GM12865 (cell line): ENCODE measurements around the gene SLC37A4.
"Not testable (repeated sequence)": the region's sequence is repeated elsewhere in the genome, so short reads cannot be mapped to it uniquely, and the experiment has no call there.

Experiments used
- DNase-seq: peaks from one replicate; pipeline ENCODE4 v3.0.0; 2010; ENCODE audit warnings: low read depth
- H3K4me3 ChIP-seq: 2 replicates; pipeline ENCODE4 v1.5.1; 2011; ENCODE audit warnings: mild to moderate bottlenecking, low read depth, low read length, control low read depth
- CTCF ChIP-seq: IDR thresholded peaks from 2 replicates; pipeline ENCODE4 v1.5.1; 2011; ENCODE audit warnings: low read length, control low read depth, low read depth, inconsistent platforms; ENCODE audit not compliant: insufficient read depth; ENCODE audit errors: missing control alignments

The SLC37A4 gene

DNA sequence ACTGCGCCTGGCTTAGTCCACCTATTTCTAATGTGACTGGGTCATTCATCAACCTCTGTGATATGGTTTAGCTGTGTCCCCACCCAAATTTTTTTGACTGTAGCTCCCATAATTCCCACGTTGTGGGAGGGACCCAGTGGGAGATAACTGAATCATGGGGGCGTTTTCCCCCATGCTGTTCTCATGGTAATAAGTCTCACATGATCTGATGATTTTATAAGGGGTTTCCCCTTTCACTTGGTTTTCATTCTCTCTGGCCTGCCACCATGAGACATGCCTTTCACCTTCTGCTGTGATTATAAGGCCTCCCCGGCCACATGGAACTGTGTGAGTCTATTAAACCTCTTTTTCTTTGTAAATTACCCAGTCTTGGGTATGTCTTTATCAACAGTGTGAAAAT is 24.0 kb downstream of the SLC37A4 start:
- no peak for TF ChIP-seq CTCF
- DNase-seq: no peak

DNA sequence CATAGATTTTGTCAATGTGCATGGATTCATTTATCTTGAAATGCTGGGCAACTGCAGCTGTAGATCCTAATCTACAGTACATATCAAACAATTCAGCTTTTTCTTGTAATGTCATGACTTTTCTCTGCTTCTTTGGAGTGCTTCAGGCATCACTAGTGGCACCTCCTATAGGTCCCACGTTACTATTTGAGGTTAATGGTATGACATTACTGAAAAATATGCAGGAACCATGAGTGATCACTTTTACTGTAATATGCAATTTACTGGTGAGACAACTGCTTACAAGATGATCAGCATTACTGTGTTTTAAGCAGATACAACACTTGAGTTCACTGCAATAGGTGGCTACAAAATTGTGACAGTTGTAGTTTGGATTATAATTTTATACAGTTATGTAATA is 29.8 kb downstream of the SLC37A4 start:
- H3K4me3 ChIP-seq: no peak overlapping the region
- no peak for DNase-seq
- no peak for TF ChIP-seq CTCF

More for the DNA sequence above, 24.0 kb downstream of the SLC37A4 start:
- H3K4me3 ChIP-seq: no peak overlapping the region

- TF ChIP-seq CTCF: no peak
- DNase-seq: no peak
- peak overlapping the region; percentile 78 for H3K4me3 ChIP-seq
These were observed 31.9 kb downstream of the SLC37A4 start for GRCh38 chr11:118998822-118999221.

- TF ChIP-seq CTCF: no peak
- peak overlapping the region; percentile 78 for H3K4me3 ChIP-seq
- no peak for DNase-seq
These were observed 32.3 kb downstream of the SLC37A4 start for GRCh38 chr11:118998388-118998717.

DNA sequence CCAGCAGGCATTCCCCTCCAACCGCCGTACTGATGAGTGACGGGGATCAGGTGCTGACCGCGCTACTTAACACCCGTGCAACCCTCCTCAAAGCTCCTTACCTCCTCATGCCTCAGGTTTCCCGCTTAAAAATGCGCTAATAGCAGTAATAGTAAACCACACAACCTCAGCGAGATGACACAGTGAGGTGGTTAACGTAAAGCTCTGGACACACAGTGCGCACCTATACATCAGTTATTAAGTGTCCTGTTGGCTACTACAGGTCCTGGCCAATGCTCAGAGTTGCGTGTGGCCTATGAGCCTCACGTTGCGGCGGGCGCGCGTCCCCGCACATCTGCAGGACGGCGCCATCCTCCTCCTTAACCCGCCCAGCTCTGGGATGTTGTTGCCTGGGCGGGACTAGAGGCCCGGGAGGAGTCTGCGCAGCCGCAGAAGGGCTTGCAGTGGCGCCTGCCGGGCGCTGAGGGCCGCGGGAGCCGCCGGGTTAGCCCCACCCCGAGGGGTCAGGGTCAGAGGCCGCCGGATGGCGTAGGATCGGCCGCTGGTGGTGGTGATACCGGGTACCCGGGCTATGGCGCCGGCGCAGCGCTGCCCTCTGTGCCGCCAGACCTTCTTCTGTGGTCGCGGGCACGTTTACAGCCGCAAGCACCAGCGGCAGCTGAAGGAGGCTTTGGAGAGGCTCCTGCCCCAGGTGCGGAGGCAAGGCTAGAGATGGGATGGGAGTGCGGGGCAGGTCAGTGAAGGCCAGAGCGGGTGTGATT is 32.9 kb downstream of the SLC37A4 start, which contains the start of gene CENATAC:
Gene CENATAC, plus strand, starts transcription at position 512 of the 761 bp plus-strand sequence. Its CDS starts 60 bp downstream, at position 572.
- DNase-seq: peak; percentile 95
- peak; percentile 11 for TF ChIP-seq CTCF
- H3K4me3 ChIP-seq: peak within 1 kb of the TSS; percentile 78

GRCh38 chr11:118996926-118997626 is 33.6 kb downstream of the SLC37A4 start:
- peak; percentile 78 for DNase-seq
- peak; percentile 51 for TF ChIP-seq CTCF
- peak overlapping the region; percentile 78 for H3K4me3 ChIP-seq

GRCh38 chr11:118991486-118992038 is 39.1 kb downstream of the SLC37A4 start:
- H3K4me3 ChIP-seq, DNase-seq: not testable (repeated sequence)
